Heart left ventricle (tissue), 13 donors: Measurements from ENCODE around the gene LOXL4.

Experiments used
- POLR2A ChIP-seq, 2 donors: fragments of 450-650 bp; IDR thresholded peaks; one replicate each; pipeline ENCODE4 v1.6.1; 2017; ENCODE audit warnings: antibody characterized with exemption in 2 of 2, mild to moderate bottlenecking in 2 of 2, moderate library complexity in 2 of 2
- TF ChIP-seq, protein P1 (sequence below), 12 donors: fragments of 200-600 bp; sonication (generic) in 4 of 12; IDR thresholded peaks; one replicate each; pipeline versions ENCODE4 v1.5.0 to v1.8.0; 2018 to 2022; ENCODE audit warnings: antibody characterized with exemption in 12 of 12, mild to moderate bottlenecking in 5 of 12
- donor health status: ischemic (EF 13 %, LVEDD 7.1; RV severe dilation, severe dysfunction).
- donor health status: DM: no; HTN: yes; CAD: no.
- donor health status: DM: no; HTN: no; CAD: no.
- donor health status: ischemic (EF 25% LVEDD 6.9; RV normal size, moderate dysfunction).
- donor health status: ischemic (EF 25% LVEDD 5.7; RV mildly dilated, moderate dysfunction).
- donor health status: ischemic (EF 35%, LVEDD 5.7; RV mildly dilated, moderate dysfunction).
- donor health status: nonischemic (EF 11% LVEDD 7.7; RV severe dilation, severe dysfunction).
- donor health status: DM: yes; HTN: yes; CAD: no.
- donor health status: PGD.
- donor health status: ischemic (EF 29% LVEDD 5.4; RV normal size, mild dysfunction).
- donor health status: nonischemic (EF 23%, LVEDD 6.1; RV moderate dilation, normal function).

DNA sequence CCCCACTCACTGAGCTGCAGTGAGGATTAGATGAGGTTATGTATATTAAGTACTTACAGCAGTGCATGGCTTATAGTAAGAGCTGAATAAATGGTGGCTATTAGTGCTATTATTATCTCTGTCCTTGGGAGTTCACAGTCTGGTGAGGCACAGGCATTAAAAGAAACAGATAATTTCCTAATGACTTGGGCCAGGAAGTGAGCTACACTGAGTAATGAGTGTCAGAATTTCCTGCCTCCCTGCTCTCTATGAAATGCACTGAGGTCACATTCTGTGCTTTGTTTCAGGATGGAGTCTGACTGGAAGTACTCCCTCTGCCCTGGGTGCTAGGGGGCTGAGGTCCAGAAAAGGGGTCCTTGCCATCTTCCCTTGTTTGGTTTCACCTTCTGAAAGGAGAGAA lies 48.7 kb upstream of the LOXL4 start:
- no peak for TF ChIP-seq POLR2A (IDR thresholded peaks at IDR 0.05)
- TF ChIP-seq, protein P1, sequence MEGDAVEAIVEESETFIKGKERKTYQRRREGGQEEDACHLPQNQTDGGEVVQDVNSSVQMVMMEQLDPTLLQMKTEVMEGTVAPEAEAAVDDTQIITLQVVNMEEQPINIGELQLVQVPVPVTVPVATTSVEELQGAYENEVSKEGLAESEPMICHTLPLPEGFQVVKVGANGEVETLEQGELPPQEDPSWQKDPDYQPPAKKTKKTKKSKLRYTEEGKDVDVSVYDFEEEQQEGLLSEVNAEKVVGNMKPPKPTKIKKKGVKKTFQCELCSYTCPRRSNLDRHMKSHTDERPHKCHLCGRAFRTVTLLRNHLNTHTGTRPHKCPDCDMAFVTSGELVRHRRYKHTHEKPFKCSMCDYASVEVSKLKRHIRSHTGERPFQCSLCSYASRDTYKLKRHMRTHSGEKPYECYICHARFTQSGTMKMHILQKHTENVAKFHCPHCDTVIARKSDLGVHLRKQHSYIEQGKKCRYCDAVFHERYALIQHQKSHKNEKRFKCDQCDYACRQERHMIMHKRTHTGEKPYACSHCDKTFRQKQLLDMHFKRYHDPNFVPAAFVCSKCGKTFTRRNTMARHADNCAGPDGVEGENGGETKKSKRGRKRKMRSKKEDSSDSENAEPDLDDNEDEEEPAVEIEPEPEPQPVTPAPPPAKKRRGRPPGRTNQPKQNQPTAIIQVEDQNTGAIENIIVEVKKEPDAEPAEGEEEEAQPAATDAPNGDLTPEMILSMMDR (IDR thresholded peaks at IDR 0.05) = no peak
